Stimulated activated CD4-positive, alpha-beta T cell treated with anti-CD3 and anti-CD28 coated beads, TNF-alpha, amount 100 ng/mL, for 24 hours (primary cell): Measurements from ENCODE around the gene HOXC9.

Source experiments
- DNase-seq, 3 experiments: peaks; one replicate each; pipeline ENCODE4 v3.0.0-alpha.2; 2020; ENCODE audit warnings: low read depth in 3 of 3

Gene HOXC9

GRCh38 chr12:53988541-53989226 lies 11.3 kb upstream of the HOXC9 start:
- DNase-seq: no peak

GRCh38 chr12:53989227-53990113 lies 10.5 kb upstream of the HOXC9 start:
- no peak for DNase-seq

- no peak for DNase-seq
These were observed 9.5 kb upstream of the HOXC9 start for GRCh38 chr12:53990311-53991076.

- DNase-seq: no peak
These were observed 8.9 kb upstream of the HOXC9 start for GRCh38 chr12:53991077-53991460.

GRCh38 chr12:53992377-53992889 lies 7.5 kb upstream of the HOXC9 start:
- no peak for DNase-seq

GRCh38 chr12:53993162-53994008 lies 6.6 kb upstream of the HOXC9 start:
- no peak for DNase-seq

- DNase-seq: no peak
These were observed 6.0 kb upstream of the HOXC9 start for GRCh38 chr12:53994009-53994263.

GRCh38 chr12:53994264-53995001 lies 5.5 kb upstream of the HOXC9 start:
- DNase-seq: no peak

GRCh38 chr12:53995002-53995377 lies 5.0 kb upstream of the HOXC9 start:
- no peak for DNase-seq

GRCh38 chr12:53995378-53996239 lies 4.4 kb upstream of the HOXC9 start:
- no peak for DNase-seq

GRCh38 chr12:53996240-53997203 lies 3.4 kb upstream of the HOXC9 start:
- no peak for DNase-seq

- no peak for DNase-seq
These were observed 2.5 kb upstream of the HOXC9 start for GRCh38 chr12:53997204-53998109.

- no peak for DNase-seq
These were observed 1.7 kb upstream of the HOXC9 start for GRCh38 chr12:53998110-53998899.

GRCh38 chr12:53998900-53999236 lies 1.1 kb upstream of the HOXC9 start:
- DNase-seq: no peak

- DNase-seq: no peak
These were observed 324 bp upstream of the HOXC9 start for GRCh38 chr12:53999559-54000115.

GRCh38 chr12:54001283-54002187 lies 1.6 kb downstream of the HOXC9 start:
- no peak for DNase-seq
